Measurements from ENCODE around the gene SMG6.

Gene SMG6

GRCh38 chr17:2040942-2041560 lies 262.5 kb downstream of the SMG6 start:
- DNase-seq, result no peak

- DNase-seq, result no peak
Measured at GRCh38 chr17:2040219-2040827, 263.3 kb downstream of the SMG6 start.

GRCh38 chr17:2037155-2037554 lies 266.4 kb downstream of the SMG6 start:
- no peak for DNase-seq

- DNase-seq, result no peak
Measured at GRCh38 chr17:2035541-2036488, 267.8 kb downstream of the SMG6 start.

- no peak for DNase-seq
Measured at GRCh38 chr17:2034806-2035540, 268.6 kb downstream of the SMG6 start.

- DNase-seq, result no peak
Measured at GRCh38 chr17:2034157-2034556, 269.4 kb downstream of the SMG6 start.

GRCh38 chr17:2033153-2033552 lies 270.4 kb downstream of the SMG6 start:
- no peak for DNase-seq

GRCh38 chr17:2030779-2031163 lies 272.8 kb downstream of the SMG6 start:
- peak in 1 of 2 donors; percentile 56 for DNase-seq

- peak; percentile 89 to 90 for DNase-seq
Measured at GRCh38 chr17:2029911-2030778, 273.4 kb downstream of the SMG6 start, which contains the start of gene DPH1. Gene DPH1 (plus strand): TSS chr17:2030153. CDS start chr17:2030170, 17 bp downstream.

- no peak for DNase-seq
Measured at GRCh38 chr17:2028737-2029136, 274.8 kb downstream of the SMG6 start.

GRCh38 chr17:2028234-2028614 lies 275.4 kb downstream of the SMG6 start:
- no peak for DNase-seq

GRCh38 chr17:2027528-2028233 lies 275.9 kb downstream of the SMG6 start:
- DNase-seq, result no peak

GRCh38 chr17:2025622-2026309 lies 277.8 kb downstream of the SMG6 start:
- DNase-seq, result peak; percentile 44 to 52

GRCh38 chr17:2025220-2025621 lies 278.4 kb downstream of the SMG6 start, which contains the start of gene RTN4RL1:
Gene RTN4RL1 (minus strand): TSS chr17:2025334. CDS start chr17:2024865, 469 bp downstream.
- peak; percentile 68 to 72 for DNase-seq

GRCh38 chr17:2024572-2025219 lies 278.9 kb downstream of the SMG6 start:
- no peak for DNase-seq

GRCh38 chr17:2023692-2024571 lies 279.7 kb downstream of the SMG6 start:
- peak in 1 of 2 donors; percentile 46 for DNase-seq

GRCh38 chr17:2023256-2023655 lies 280.3 kb downstream of the SMG6 start:
- no peak for DNase-seq

- DNase-seq, result no peak
Measured at GRCh38 chr17:2022647-2023240, 280.8 kb downstream of the SMG6 start.
